HepG2 (cell line): ENCODE measurements around the gene RGS8. TPM values are rescaled to one million over a fixed set of nuclear protein-coding genes. Genes with fewer than 3 reads are reported as not detected.

ENCODE experiments used
- ATAC-seq: fragments of 200-7000 bp; cut with Tn5 transposase; 3 replicates; pipeline ENCODE4 v1.9.1; 2020; ENCODE audit warnings: mild to moderate bottlenecking, moderate library complexity
- BruUV-seq: library from RNA; stranded (reverse); fragments of 400-500 nt; replicated peaks from 2 replicates; lab custom pipeline; 2021; lab: Mats Ljungman, UMichigan
- CTCF ChIA-PET: fragments of 300-600 bp; formaldehyde crosslinking; extraction: SDS; loops from one replicate; lab custom pipeline; 2021; ENCODE audit warnings: low total read pairs, inconsistent platforms, low intra/inter-chr PET ratio; lab: Yijun Ruan, JAX
- POLR2A ChIA-PET: fragments of 350-600 bp; sonication (Branson Sonifier 250); formaldehyde crosslinking; loops from one replicate; lab custom pipeline; 2020; ENCODE audit warnings: antibody characterized with exemption, inconsistent platforms; lab: Yijun Ruan, JAX
- DNase-seq: peaks from one replicate; pipeline ENCODE4 v3.0.0-alpha.2; 2015; ENCODE audit warnings: low spot score
- FAIRE-seq: peaks from 3 replicates; lab custom pipeline; 2011; peaks lifted over from hg19 to GRCh38; lab: Jason Lieb, UNC
- H2AFZ ChIP-seq: one replicate; pipeline ENCODE4 v1.6.1; 2011; ENCODE audit warnings: low read length, inconsistent platforms
- H3K27ac ChIP-seq: fragments of 300-600 bp; 3 replicates; pipeline ENCODE4 v1.8.0; 2011; ENCODE audit warnings: mixed run types, mild to moderate bottlenecking, mixed read lengths, low read length, inconsistent platforms; ENCODE audit not compliant: insufficient read depth; ENCODE audit errors: extremely low read length
- H3K27me3 ChIP-seq, 2 experiments: fragments of 200-600 bp in 1 of 2; 2 replicates in 1 of 2; 3 replicates in 1 of 2; pipeline versions ENCODE4 v1.6.0 to v1.8.0; 2011; ENCODE audit warnings: low read length in 2 of 2, mild to moderate bottlenecking in 2 of 2, moderate library complexity in 2 of 2, inconsistent platforms in 1 of 2; ENCODE audit not compliant: insufficient read depth in 2 of 2, control insufficient read depth in 1 of 2
- H3K36me3 ChIP-seq, 2 experiments: fragments of 200-600 bp in 1 of 2; replicated peaks in 1 of 2; 2 replicates in 1 of 2; 3 replicates in 1 of 2; pipeline versions ENCODE4 v1.5.1 to v1.8.0; 2011; ENCODE audit warnings: low read length in 2 of 2, inconsistent platforms in 1 of 2; ENCODE audit not compliant: insufficient read depth in 2 of 2, control insufficient read depth in 1 of 2
- H3K4me1 ChIP-seq: 2 replicates; pipeline ENCODE4 v1.5.1; 2012; ENCODE audit warnings: low read length, inconsistent platforms; ENCODE audit not compliant: insufficient read depth
- H3K4me2 ChIP-seq: 2 replicates; pipeline ENCODE4 v1.6.0; 2011; ENCODE audit warnings: low read depth, low read length, inconsistent platforms
- H3K4me3 ChIP-seq, 3 experiments: fragments of 200-600 bp in 1 of 3; sonication (generic), shearing (Covaris generic) in 1 of 3; replicated peaks in 1 of 3; 2 replicates each; pipeline ENCODE4 v1.5.1; 2011 to 2016; ENCODE audit warnings: low read length in 3 of 3, inconsistent platforms in 2 of 3, low read depth in 2 of 3, mild to moderate bottlenecking in 2 of 3, control low read depth in 1 of 3, mixed read lengths in 1 of 3; ENCODE audit not compliant: insufficient read depth in 1 of 3
- H3K79me2 ChIP-seq: one replicate; pipeline ENCODE4 v1.6.1; 2011; ENCODE audit warnings: low read length, inconsistent platforms; ENCODE audit not compliant: insufficient read depth
- H3K9ac ChIP-seq: 2 replicates; pipeline ENCODE4 v1.6.0; 2011; ENCODE audit warnings: mild to moderate bottlenecking, low read depth, low read length, inconsistent platforms; ENCODE audit not compliant: insufficient read depth
- H3K9me3 ChIP-seq: 2 replicates; pipeline ENCODE4 v1.5.1; 2012; ENCODE audit warnings: mild to moderate bottlenecking, low read length
- H4K20me1 ChIP-seq: 2 replicates; pipeline ENCODE4 v1.6.0; 2011; ENCODE audit warnings: inconsistent platforms, mild to moderate bottlenecking, low read length, moderate library complexity; ENCODE audit not compliant: insufficient read depth
- ATF1 ChIP-seq: IDR thresholded peaks from 2 replicates; pipeline ENCODE4 v1.6.1; 2016; ENCODE audit warnings: mild to moderate bottlenecking, control low read depth
- DNMT3B ChIP-seq: conservative IDR thresholded peaks from 2 replicates; pipeline ENCODE4 v1.6.1; 2016; ENCODE audit warnings: missing biosample characterization, control low read depth
- HHEX ChIP-seq: IDR thresholded peaks from 2 replicates; pipeline ENCODE4 v1.6.1; 2016; ENCODE audit warnings: control low read depth
- HOXD1 ChIP-seq: sonication (generic); formaldehyde crosslinking; IDR thresholded peaks from 2 replicates; pipeline ENCODE4 v1.5.0; 2020; ENCODE audit warnings: missing genetic modification reagents
- JUNB ChIP-seq: sonication (generic); formaldehyde crosslinking; IDR thresholded peaks from 2 replicates; pipeline ENCODE4 v1.8.0; 2022; ENCODE audit warnings: missing genetic modification reagents, mild to moderate bottlenecking, borderline replicate concordance
- KLF6 ChIP-seq: IDR thresholded peaks from 2 replicates; pipeline ENCODE4 v1.8.0; 2016; ENCODE audit warnings: missing biosample characterization, missing genetic modification reagents
- MIXL1 ChIP-seq: IDR thresholded peaks from 2 replicates; pipeline ENCODE4 v1.6.1; 2016
- RXRB ChIP-seq: IDR thresholded peaks from 2 replicates; pipeline ENCODE4 v1.6.1; 2016; ENCODE audit warnings: borderline replicate concordance, missing genetic modification reagents, missing compliant biosample characterization
- SALL2 ChIP-seq: sonication (generic); formaldehyde crosslinking; IDR thresholded peaks from 2 replicates; pipeline ENCODE4 v1.8.1; 2023; ENCODE audit warnings: mild to moderate bottlenecking, missing genetic modification reagents, inconsistent platforms
- TFAP4 ChIP-seq: sonication (generic); IDR thresholded peaks from 2 replicates; pipeline ENCODE4 v1.6.1; 2016; ENCODE audit warnings: low read depth, borderline replicate concordance
- ZFYVE20 ChIP-seq: sonication (generic); formaldehyde crosslinking; IDR thresholded peaks from 2 replicates; pipeline ENCODE4 v1.8.0; 2023; ENCODE audit warnings: low read depth, mild to moderate bottlenecking, moderate library complexity, missing genetic modification reagents, borderline replicate concordance
- ZKSCAN5 ChIP-seq: sonication (generic); formaldehyde crosslinking; IDR thresholded peaks from 2 replicates; pipeline ENCODE4 v1.5.1; 2020; ENCODE audit warnings: mild to moderate bottlenecking, missing genetic modification reagents
- ZNF614 ChIP-seq: IDR thresholded peaks from 2 replicates; pipeline ENCODE4 v1.6.1; 2018; ENCODE audit warnings: missing biosample characterization, missing genetic modification reagents, inconsistent platforms, borderline replicate concordance
- ZXDC ChIP-seq: sonication (generic); formaldehyde crosslinking; IDR thresholded peaks from 2 replicates; pipeline ENCODE4 v1.5.0; 2020; ENCODE audit warnings: mild to moderate bottlenecking, missing genetic modification reagents
- WGBS: methylation state at CpG from one replicate; pipeline ENCODE4 v1.1.6; 2017; ENCODE audit warnings: low lambda C conversion rate; 5-methylcytosine and 5-hydroxymethylcytosine counted together
- in situ Hi-C: cut with HindIII; loops from 2 replicates; pipeline ENCODE4 v1.10.0; 2017; ENCODE audit warnings: low pct_unique_long_range_greater_than_20kb; ENCODE audit not compliant: extremely low pct_ligation_motif_present
- intact Hi-C: fragments of 100-400 bp; cut with micrococcal nuclease; formaldehyde crosslinking; loops from one replicate; pipeline ENCODE4 v1.10.0; 2022; ENCODE audit not compliant: unreplicated experiment
- polyA plus RNA-seq, 8 experiments: library from polyadenylated mRNA; depleted of rRNA in 3 of 8; stranded (reverse) in 7 of 8; unstranded in 1 of 8; fragments of >200 nt; fragmentation: Illumina TruSeq in 4 of 8; extraction: Trizol in 4 of 8; gene quantifications; 2 replicates each; pipeline versions ENCODE4 v1.2.1 to v1.2.3, GENCODE V29; 2011 to 2016; ENCODE audit warnings: low read depth in 4 of 8, missing spikeins in 1 of 8, mixed read lengths in 1 of 8; ENCODE audit not compliant: insufficient read depth in 1 of 8
- total RNA-seq, 5 experiments: library from RNA; depleted of rRNA; stranded (reverse); fragments of >200 nt; fragmentation: Illumina TruSeq; extraction: Trizol; gene quantifications; 2 replicates each; pipeline ENCODE4 v1.2.3, GENCODE V29; 2016; ENCODE audit warnings: low read depth in 1 of 5
- TF ChIP-seq, protein P1 (sequence below): sonication (generic); formaldehyde crosslinking; IDR thresholded peaks from 2 replicates; pipeline ENCODE4 v1.4.0; 2020; ENCODE audit warnings: missing genetic modification reagents, borderline replicate concordance
- TF ChIP-seq, protein P2 (sequence below): sonication (generic); formaldehyde crosslinking; IDR thresholded peaks from 2 replicates; pipeline ENCODE4 v1.5.0; 2020; ENCODE audit warnings: mild to moderate bottlenecking, missing genetic modification reagents, borderline replicate concordance

RGS8 gene
- total and polyA plus RNA-seq, 2 of the 13 experiments (the other 11 are each of a cell fraction or from before 2014, with no cell fraction given): not detected

GRCh38 chr1:182681568-182681912, 2.8 kb downstream of the RGS8 start:
- H3K27me3 ChIP-seq: peaks cover 0 to 1% of the 10 kb centered on the region in 2 experiments; a peak in 1 of 5 replicates
- H4K20me1 ChIP-seq: no peaks in the 10 kb centered on the region; the same call in 1 of the 2 replicates
- no peak overlapping the region for H3K27ac ChIP-seq
- intact Hi-C loops (no loop called here), in situ Hi-C loops (no loop called here)
- no peak overlapping the region for H3K9ac ChIP-seq
- DNase-seq: no peak
- no TSS peak for BruUV-seq
- no peaks in the 10 kb centered on the region for H3K4me1 ChIP-seq
- no peak overlapping the region for H3K4me2 ChIP-seq
- POLR2A ChIA-PET: no interaction called here
- FAIRE-seq: no peak
- no peaks in the 10 kb centered on the region for H3K9me3 ChIP-seq
- WGBS: 27% methylated on average over 8 of the region's 8 CpGs
- no peak overlapping the region for H2AFZ ChIP-seq
- CTCF ChIA-PET: no interaction called here
- H3K4me3 ChIP-seq: no peak overlapping the region
- no peaks in the 10 kb centered on the region for H3K36me3 ChIP-seq
- ATAC-seq: no peak
- no peaks in the 10 kb centered on the region for H3K79me2 ChIP-seq
- TF ChIP-seq ZKSCAN5 (CRISPR knock-in tag): no peak
- TF ChIP-seq RXRB (CRISPR knock-in tag): no peak
- TF ChIP-seq KLF6 (CRISPR knock-in tag): no peak
- TF ChIP-seq, protein P1, sequence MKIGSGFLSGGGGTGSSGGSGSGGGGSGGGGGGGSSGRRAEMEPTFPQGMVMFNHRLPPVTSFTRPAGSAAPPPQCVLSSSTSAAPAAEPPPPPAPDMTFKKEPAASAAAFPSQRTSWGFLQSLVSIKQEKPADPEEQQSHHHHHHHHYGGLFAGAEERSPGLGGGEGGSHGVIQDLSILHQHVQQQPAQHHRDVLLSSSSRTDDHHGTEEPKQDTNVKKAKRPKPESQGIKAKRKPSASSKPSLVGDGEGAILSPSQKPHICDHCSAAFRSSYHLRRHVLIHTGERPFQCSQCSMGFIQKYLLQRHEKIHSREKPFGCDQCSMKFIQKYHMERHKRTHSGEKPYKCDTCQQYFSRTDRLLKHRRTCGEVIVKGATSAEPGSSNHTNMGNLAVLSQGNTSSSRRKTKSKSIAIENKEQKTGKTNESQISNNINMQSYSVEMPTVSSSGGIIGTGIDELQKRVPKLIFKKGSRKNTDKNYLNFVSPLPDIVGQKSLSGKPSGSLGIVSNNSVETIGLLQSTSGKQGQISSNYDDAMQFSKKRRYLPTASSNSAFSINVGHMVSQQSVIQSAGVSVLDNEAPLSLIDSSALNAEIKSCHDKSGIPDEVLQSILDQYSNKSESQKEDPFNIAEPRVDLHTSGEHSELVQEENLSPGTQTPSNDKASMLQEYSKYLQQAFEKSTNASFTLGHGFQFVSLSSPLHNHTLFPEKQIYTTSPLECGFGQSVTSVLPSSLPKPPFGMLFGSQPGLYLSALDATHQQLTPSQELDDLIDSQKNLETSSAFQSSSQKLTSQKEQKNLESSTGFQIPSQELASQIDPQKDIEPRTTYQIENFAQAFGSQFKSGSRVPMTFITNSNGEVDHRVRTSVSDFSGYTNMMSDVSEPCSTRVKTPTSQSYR: no peak
- TF ChIP-seq JUNB (CRISPR knock-in tag): no peak
- TF ChIP-seq ZFYVE20 (CRISPR knock-in tag): no peak
- no peak for TF ChIP-seq HOXD1 (CRISPR knock-in tag)
- TF ChIP-seq SALL2: no peak
- TF ChIP-seq TFAP4: no peak
- TF ChIP-seq ZNF614 (CRISPR knock-in tag): no peak
- TF ChIP-seq HHEX (CRISPR knock-in tag): no peak
- no peak for TF ChIP-seq MIXL1
- TF ChIP-seq ZXDC (CRISPR knock-in tag): no peak
- no peak for TF ChIP-seq ATF1 (CRISPR knock-in tag)
- TF ChIP-seq DNMT3B: no peak
- TF ChIP-seq, protein P2, sequence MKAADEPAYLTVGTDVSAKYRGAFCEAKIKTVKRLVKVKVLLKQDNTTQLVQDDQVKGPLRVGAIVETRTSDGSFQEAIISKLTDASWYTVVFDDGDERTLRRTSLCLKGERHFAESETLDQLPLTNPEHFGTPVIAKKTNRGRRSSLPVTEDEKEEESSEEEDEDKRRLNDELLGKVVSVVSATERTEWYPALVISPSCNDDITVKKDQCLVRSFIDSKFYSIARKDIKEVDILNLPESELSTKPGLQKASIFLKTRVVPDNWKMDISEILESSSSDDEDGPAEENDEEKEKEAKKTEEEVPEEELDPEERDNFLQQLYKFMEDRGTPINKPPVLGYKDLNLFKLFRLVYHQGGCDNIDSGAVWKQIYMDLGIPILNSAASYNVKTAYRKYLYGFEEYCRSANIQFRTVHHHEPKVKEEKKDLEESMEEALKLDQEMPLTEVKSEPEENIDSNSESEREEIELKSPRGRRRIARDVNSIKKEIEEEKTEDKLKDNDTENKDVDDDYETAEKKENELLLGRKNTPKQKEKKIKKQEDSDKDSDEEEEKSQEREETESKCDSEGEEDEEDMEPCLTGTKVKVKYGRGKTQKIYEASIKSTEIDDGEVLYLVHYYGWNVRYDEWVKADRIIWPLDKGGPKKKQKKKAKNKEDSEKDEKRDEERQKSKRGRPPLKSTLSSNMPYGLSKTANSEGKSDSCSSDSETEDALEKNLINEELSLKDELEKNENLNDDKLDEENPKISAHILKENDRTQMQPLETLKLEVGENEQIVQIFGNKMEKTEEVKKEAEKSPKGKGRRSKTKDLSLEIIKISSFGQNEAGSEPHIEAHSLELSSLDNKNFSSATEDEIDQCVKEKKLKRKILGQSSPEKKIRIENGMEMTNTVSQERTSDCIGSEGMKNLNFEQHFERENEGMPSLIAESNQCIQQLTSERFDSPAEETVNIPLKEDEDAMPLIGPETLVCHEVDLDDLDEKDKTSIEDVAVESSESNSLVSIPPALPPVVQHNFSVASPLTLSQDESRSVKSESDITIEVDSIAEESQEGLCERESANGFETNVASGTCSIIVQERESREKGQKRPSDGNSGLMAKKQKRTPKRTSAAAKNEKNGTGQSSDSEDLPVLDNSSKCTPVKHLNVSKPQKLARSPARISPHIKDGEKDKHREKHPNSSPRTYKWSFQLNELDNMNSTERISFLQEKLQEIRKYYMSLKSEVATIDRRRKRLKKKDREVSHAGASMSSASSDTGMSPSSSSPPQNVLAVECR: no peak
